Nephron (organoid): ENCODE data around the gene YWHAE.

Source experiments
- H3K27ac Mint-ChIP-seq, 3 experiments: 2 replicates each; pipeline ENCODE4 v1.8.0; 2020; ENCODE audit warnings: mixed read lengths in 3 of 3, mild to moderate bottlenecking in 2 of 3, moderate library complexity in 1 of 3
- H3K27me3 Mint-ChIP-seq: 2 replicates; pipeline ENCODE4 v1.8.0; 2021; ENCODE audit warnings: low read depth, mild to moderate bottlenecking, moderate library complexity, mixed read lengths
- H3K36me3 Mint-ChIP-seq: 2 replicates; pipeline ENCODE4 v1.8.0; 2020; ENCODE audit warnings: low read depth, mixed read lengths
- H3K4me1 Mint-ChIP-seq: 2 replicates; pipeline ENCODE4 v1.8.0; 2020; ENCODE audit warnings: mixed read lengths
- H3K4me3 Mint-ChIP-seq, 3 experiments: 2 replicates each; pipeline ENCODE4 v1.8.0; 2020; ENCODE audit warnings: mild to moderate bottlenecking in 3 of 3, mixed read lengths in 3 of 3, moderate library complexity in 2 of 3
- H3K9me3 Mint-ChIP-seq: 2 replicates; pipeline ENCODE4 v1.8.0; 2020; ENCODE audit warnings: mixed read lengths
- CTCF ChIP-seq, 3 experiments: fragments of 200-600 bp; sonication (generic); IDR thresholded peaks; one replicate each; pipeline ENCODE4 v1.5.0; 2021; ENCODE audit warnings: antibody characterized with exemption in 3 of 3; ENCODE audit not compliant: unreplicated experiment in 3 of 3

The YWHAE gene

GRCh38 chr17:1440921-1441320, 40.9 kb upstream of the YWHAE start:
- peaks cover 7% of the 10 kb centered on the region for H3K4me1 Mint-ChIP-seq
- TF ChIP-seq CTCF (IDR thresholded peaks at IDR 0.05; ENCODE audit: unreplicated experiment in 3 of 3): no peak
- H3K4me3 Mint-ChIP-seq: no peak overlapping the region
- H3K9me3 Mint-ChIP-seq: no peaks in the 10 kb centered on the region
- H3K27me3 Mint-ChIP-seq: no peaks in the 10 kb centered on the region
- H3K27ac Mint-ChIP-seq: no peak overlapping the region
- peaks cover 21% of the 10 kb centered on the region for H3K36me3 Mint-ChIP-seq

- peaks cover 28% of the 10 kb centered on the region for H3K36me3 Mint-ChIP-seq
- peak overlapping the region in 1 of 3 experiments; percentile 31 for H3K27ac Mint-ChIP-seq
- no peaks in the 10 kb centered on the region for H3K9me3 Mint-ChIP-seq
- no peaks in the 10 kb centered on the region for H3K4me1 Mint-ChIP-seq
- no peak for TF ChIP-seq CTCF (IDR thresholded peaks at IDR 0.05; ENCODE audit: unreplicated experiment in 3 of 3)
- H3K27me3 Mint-ChIP-seq: no peaks in the 10 kb centered on the region
- H3K4me3 Mint-ChIP-seq: no peak overlapping the region
Observed at GRCh38 chr17:1438593-1439083, 38.6 kb upstream of the YWHAE start.

- no peak for TF ChIP-seq CTCF (IDR thresholded peaks at IDR 0.05; ENCODE audit: unreplicated experiment in 3 of 3)
- H3K4me3 Mint-ChIP-seq: no peak overlapping the region
- H3K4me1 Mint-ChIP-seq: no peaks in the 10 kb centered on the region
- no peak overlapping the region for H3K27ac Mint-ChIP-seq
- no peaks in the 10 kb centered on the region for H3K9me3 Mint-ChIP-seq
- peaks cover 47% of the 10 kb centered on the region for H3K36me3 Mint-ChIP-seq
- H3K27me3 Mint-ChIP-seq: no peaks in the 10 kb centered on the region
Observed at GRCh38 chr17:1435326-1435725, 35.3 kb upstream of the YWHAE start.

- no peak for TF ChIP-seq CTCF (IDR thresholded peaks at IDR 0.05; ENCODE audit: unreplicated experiment in 3 of 3)
- Mint-ChIP-seq H3K27me3 (no peaks in the 10 kb centered on the region), H3K9me3 (no peaks in the 10 kb centered on the region), H3K4me1 (no peaks in the 10 kb centered on the region), H3K27ac (no peak overlapping the region), H3K36me3 (peaks cover 54% of the 10 kb centered on the region), H3K4me3 (no peak overlapping the region)
Observed at GRCh38 chr17:1434150-1434549, 34.1 kb upstream of the YWHAE start.

GRCh38 chr17:1431631-1432104, 31.6 kb upstream of the YWHAE start:
- no peak overlapping the region for H3K27ac Mint-ChIP-seq
- no peak overlapping the region for H3K4me3 Mint-ChIP-seq
- H3K4me1 Mint-ChIP-seq: no peaks in the 10 kb centered on the region
- H3K36me3 Mint-ChIP-seq: peaks cover 63% of the 10 kb centered on the region
- H3K9me3 Mint-ChIP-seq: no peaks in the 10 kb centered on the region
- no peak for TF ChIP-seq CTCF (IDR thresholded peaks at IDR 0.05; ENCODE audit: unreplicated experiment in 3 of 3)
- H3K27me3 Mint-ChIP-seq: no peaks in the 10 kb centered on the region

- no peak overlapping the region for H3K4me3 Mint-ChIP-seq
- no peaks in the 10 kb centered on the region for H3K27me3 Mint-ChIP-seq
- TF ChIP-seq CTCF (IDR thresholded peaks at IDR 0.05; ENCODE audit: unreplicated experiment in 3 of 3): no peak
- H3K27ac Mint-ChIP-seq: peak overlapping the region in 1 of 3 experiments; percentile 59
- H3K9me3 Mint-ChIP-seq: no peaks in the 10 kb centered on the region
- peaks cover 48% of the 10 kb centered on the region for H3K36me3 Mint-ChIP-seq
- peaks cover 3% of the 10 kb centered on the region for H3K4me1 Mint-ChIP-seq
Observed at GRCh38 chr17:1423456-1424135, 23.6 kb upstream of the YWHAE start.
